Esophagus squamous epithelium (tissue), 4 donors: ENCODE data around the gene CD6.

Source experiments
- CTCF ChIP-seq, 6 experiments: fragments of 450-650 bp in 4 of 6; fragments of 200-600 bp in 2 of 6; sonication (generic) in 2 of 6; IDR thresholded peaks; one replicate each; pipeline ENCODE4 v1.5.1; 2016 to 2019; ENCODE audit warnings: antibody characterized with exemption in 6 of 6, mild to moderate bottlenecking in 4 of 6, moderate library complexity in 4 of 6
- POLR2A ChIP-seq, 4 donors: fragments of 450-650 bp; IDR thresholded peaks; one replicate each; pipeline ENCODE4 v1.6.1; 2017; ENCODE audit warnings: antibody characterized with exemption in 4 of 4, mild to moderate bottlenecking in 4 of 4, moderate library complexity in 3 of 4

- TF ChIP-seq CTCF (IDR thresholded peaks at IDR 0.05) (no peak), POLR2A (IDR thresholded peaks at IDR 0.05) (no peak)
Observed at GRCh38 chr11:61061081-61061826, 89.8 kb downstream of the CD6 start.
